ENCODE data around the gene DDX56. TPM values are rescaled to one million over a fixed set of nuclear protein-coding genes. Genes with fewer than 3 reads are reported as not detected.

The DDX56 gene
- total and polyA plus RNA-seq, 9 of the 15 experiments (the other 6 are each of a cell fraction or from before 2014, with no cell fraction given) = 33.0 to 145 (median 102) TPM

GRCh38 chr7:44573464-44574286, at the start of gene DDX56 (continued):
- TF ChIP-seq ZNF3 (CRISPR knock-in tag; IDR thresholded peaks at IDR 0.05) (no peak), NCOA4 (IDR thresholded peaks at IDR 0.05; ENCODE audit: partially characterized antibody) (no peak), ZNF232 (CRISPR knock-in tag; IDR thresholded peaks at IDR 0.05) (0 out of 2 replicates have a peak, but pooled peaks have one; percentile 2), BMI1 (IDR thresholded peaks at IDR 0.05; ENCODE audit: low read length) (no peak), RNF2 (IDR thresholded peaks at IDR 0.05) (peak; percentile 77; the same call in 1 of the 2 replicates), HBP1 (CRISPR knock-in tag; IDR thresholded peaks at IDR 0.05) (no peak), ZBTB17 (CRISPR knock-in tag; IDR thresholded peaks at IDR 0.05) (peak; percentile 35; the same call in 1 of the 2 replicates), ETS2 (tag; IDR thresholded peaks at IDR 0.05; ENCODE audit: borderline replicate concordance, poor library complexity, severe bottlenecking) (no peak), ELF4 (CRISPR knock-in tag; IDR thresholded peaks at IDR 0.05) (no peak; the same call in 1 of the 2 replicates), CHD2 (IDR thresholded peaks at IDR 0.05; ENCODE audit: low read depth, low read length) (peak; percentile 89), CBX1 (IDR thresholded peaks at IDR 0.05; ENCODE audit: low read depth) (no peak; the same call in 1 of the 2 replicates), ZNF212 (CRISPR knock-in tag; IDR thresholded peaks at IDR 0.05) (0 out of 2 replicates have a peak, but pooled peaks have one; percentile 60), THAP12 (CRISPR knock-in tag; IDR thresholded peaks at IDR 0.05) (0 out of 2 replicates have a peak, but pooled peaks have one; percentile 39)
- TF ChIP-seq, protein P1, sequence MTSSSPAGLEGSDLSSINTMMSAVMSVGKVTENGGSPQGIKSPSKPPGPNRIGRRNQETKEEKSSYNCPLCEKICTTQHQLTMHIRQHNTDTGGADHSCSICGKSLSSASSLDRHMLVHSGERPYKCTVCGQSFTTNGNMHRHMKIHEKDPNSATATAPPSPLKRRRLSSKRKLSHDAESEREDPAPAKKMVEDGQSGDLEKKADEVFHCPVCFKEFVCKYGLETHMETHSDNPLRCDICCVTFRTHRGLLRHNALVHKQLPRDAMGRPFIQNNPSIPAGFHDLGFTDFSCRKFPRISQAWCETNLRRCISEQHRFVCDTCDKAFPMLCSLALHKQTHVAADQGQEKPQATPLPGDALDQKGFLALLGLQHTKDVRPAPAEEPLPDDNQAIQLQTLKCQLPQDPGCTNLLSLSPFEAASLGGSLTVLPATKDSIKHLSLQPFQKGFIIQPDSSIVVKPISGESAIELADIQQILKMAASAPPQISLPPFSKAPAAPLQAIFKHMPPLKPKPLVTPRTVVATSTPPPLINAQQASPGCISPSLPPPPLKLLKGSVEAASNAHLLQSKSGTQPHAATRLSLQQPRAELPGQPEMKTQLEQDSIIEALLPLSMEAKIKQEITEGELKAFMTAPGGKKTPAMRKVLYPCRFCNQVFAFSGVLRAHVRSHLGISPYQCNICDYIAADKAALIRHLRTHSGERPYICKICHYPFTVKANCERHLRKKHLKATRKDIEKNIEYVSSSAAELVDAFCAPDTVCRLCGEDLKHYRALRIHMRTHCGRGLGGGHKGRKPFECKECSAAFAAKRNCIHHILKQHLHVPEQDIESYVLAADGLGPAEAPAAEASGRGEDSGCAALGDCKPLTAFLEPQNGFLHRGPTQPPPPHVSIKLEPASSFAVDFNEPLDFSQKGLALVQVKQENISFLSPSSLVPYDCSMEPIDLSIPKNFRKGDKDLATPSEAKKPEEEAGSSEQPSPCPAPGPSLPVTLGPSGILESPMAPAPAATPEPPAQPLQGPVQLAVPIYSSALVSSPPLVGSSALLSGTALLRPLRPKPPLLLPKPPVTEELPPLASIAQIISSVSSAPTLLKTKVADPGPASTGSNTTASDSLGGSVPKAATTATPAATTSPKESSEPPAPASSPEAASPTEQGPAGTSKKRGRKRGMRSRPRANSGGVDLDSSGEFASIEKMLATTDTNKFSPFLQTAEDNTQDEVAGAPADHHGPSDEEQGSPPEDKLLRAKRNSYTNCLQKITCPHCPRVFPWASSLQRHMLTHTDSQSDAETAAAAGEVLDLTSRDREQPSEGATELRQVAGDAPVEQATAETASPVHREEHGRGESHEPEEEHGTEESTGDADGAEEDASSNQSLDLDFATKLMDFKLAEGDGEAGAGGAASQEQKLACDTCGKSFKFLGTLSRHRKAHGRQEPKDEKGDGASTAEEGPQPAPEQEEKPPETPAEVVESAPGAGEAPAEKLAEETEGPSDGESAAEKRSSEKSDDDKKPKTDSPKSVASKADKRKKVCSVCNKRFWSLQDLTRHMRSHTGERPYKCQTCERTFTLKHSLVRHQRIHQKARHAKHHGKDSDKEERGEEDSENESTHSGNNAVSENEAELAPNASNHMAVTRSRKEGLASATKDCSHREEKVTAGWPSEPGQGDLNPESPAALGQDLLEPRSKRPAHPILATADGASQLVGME (CRISPR knock-in tag; IDR thresholded peaks at IDR 0.05) = 0 out of 2 replicates have a peak, but pooled peaks have one; percentile 13
- TF ChIP-seq, protein P2, sequence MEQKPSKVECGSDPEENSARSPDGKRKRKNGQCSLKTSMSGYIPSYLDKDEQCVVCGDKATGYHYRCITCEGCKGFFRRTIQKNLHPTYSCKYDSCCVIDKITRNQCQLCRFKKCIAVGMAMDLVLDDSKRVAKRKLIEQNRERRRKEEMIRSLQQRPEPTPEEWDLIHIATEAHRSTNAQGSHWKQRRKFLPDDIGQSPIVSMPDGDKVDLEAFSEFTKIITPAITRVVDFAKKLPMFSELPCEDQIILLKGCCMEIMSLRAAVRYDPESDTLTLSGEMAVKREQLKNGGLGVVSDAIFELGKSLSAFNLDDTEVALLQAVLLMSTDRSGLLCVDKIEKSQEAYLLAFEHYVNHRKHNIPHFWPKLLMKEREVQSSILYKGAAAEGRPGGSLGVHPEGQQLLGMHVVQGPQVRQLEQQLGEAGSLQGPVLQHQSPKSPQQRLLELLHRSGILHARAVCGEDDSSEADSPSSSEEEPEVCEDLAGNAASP (IDR thresholded peaks at IDR 0.05) = no peak
- TF ChIP-seq, protein P3, sequence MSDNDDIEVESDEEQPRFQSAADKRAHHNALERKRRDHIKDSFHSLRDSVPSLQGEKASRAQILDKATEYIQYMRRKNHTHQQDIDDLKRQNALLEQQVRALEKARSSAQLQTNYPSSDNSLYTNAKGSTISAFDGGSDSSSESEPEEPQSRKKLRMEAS (CRISPR knock-in tag; IDR thresholded peaks at IDR 0.05) = peak; percentile 97
